Fibroblast of the aortic adventitia (primary cell): ENCODE results near the gene GPR42. TPM values are rescaled to one million over a fixed set of nuclear protein-coding genes. Genes with fewer than 3 reads are reported as not detected.

Experiments used
- DNase-seq: peaks from one replicate; pipeline ENCODE4 v3.0.0-alpha.2; 2010; ENCODE audit warnings: low read depth
- H3K4me3 ChIP-seq: 2 replicates; pipeline ENCODE4 v1.5.1; 2011; ENCODE audit warnings: low read depth, mild to moderate bottlenecking, control low read depth, low read length, moderate library complexity
- small RNA-seq: library from RNA; depleted of rRNA; stranded (forward); fragments of <200 nt; gene quantifications from one replicate; pipeline ENCODE3, GENCODE V24; 2012
- total RNA-seq: library from RNA; depleted of rRNA; stranded (reverse); fragments of >200 nt; gene quantifications from 2 replicates; pipeline ENCODE4 v1.2.3, GENCODE V29; 2012; ENCODE audit warnings: low replicate concordance
- TF ChIP-seq, protein P1 (sequence below): IDR thresholded peaks from 2 replicates; pipeline ENCODE4 v1.5.1; 2011; ENCODE audit warnings: mild to moderate bottlenecking, low read length, control low read depth, inconsistent platforms; ENCODE audit not compliant: insufficient read depth

GPR42 gene
- total RNA-seq, 1 donor: not detected

DNA sequence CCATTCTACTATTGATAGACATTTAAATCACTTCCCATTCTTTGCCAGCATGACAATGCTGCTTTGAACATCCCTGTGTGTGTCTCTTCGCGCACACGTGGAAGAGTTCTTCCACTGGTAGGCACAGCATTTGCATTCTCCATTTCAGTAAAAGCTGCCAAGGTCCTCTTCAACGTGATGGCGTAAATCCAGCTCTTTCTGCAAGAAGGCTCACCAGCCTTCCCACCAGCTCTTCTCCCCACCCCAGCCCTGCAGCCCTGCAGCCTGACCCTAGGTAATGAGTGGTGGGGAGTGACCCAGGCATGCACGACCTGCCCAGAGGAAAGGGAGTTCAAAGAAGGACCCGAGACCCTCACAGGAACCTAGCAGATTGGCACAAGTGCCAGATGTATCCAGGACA lies 45.5 kb downstream of the GPR42 start:
- DNase-seq: no peak
- H3K4me3 ChIP-seq: no peak overlapping the region
- TF ChIP-seq, protein P1, sequence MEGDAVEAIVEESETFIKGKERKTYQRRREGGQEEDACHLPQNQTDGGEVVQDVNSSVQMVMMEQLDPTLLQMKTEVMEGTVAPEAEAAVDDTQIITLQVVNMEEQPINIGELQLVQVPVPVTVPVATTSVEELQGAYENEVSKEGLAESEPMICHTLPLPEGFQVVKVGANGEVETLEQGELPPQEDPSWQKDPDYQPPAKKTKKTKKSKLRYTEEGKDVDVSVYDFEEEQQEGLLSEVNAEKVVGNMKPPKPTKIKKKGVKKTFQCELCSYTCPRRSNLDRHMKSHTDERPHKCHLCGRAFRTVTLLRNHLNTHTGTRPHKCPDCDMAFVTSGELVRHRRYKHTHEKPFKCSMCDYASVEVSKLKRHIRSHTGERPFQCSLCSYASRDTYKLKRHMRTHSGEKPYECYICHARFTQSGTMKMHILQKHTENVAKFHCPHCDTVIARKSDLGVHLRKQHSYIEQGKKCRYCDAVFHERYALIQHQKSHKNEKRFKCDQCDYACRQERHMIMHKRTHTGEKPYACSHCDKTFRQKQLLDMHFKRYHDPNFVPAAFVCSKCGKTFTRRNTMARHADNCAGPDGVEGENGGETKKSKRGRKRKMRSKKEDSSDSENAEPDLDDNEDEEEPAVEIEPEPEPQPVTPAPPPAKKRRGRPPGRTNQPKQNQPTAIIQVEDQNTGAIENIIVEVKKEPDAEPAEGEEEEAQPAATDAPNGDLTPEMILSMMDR: no peak

DNA sequence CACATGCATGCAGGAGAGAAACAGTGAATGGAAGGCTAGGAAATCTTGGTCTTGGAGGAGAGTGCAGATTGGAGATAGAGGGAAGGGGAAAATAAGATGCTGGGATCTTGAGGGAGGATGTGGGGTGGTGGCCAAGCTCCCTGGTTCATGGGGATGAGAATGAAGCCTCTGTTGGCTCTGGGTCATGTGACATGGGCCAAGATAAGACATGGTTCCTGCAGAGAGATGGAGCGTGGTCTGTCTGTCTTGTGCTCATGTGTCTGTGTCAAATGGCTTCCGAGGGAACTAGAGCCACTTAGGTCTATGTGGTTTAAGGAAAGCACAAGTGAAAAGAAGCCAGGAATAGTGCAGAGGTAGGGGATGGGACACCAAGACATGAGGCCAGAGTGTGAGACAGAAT lies 46.4 kb downstream of the GPR42 start:
- TF ChIP-seq, protein P1: no peak
- DNase-seq: no peak
- no peak overlapping the region for H3K4me3 ChIP-seq

DNA sequence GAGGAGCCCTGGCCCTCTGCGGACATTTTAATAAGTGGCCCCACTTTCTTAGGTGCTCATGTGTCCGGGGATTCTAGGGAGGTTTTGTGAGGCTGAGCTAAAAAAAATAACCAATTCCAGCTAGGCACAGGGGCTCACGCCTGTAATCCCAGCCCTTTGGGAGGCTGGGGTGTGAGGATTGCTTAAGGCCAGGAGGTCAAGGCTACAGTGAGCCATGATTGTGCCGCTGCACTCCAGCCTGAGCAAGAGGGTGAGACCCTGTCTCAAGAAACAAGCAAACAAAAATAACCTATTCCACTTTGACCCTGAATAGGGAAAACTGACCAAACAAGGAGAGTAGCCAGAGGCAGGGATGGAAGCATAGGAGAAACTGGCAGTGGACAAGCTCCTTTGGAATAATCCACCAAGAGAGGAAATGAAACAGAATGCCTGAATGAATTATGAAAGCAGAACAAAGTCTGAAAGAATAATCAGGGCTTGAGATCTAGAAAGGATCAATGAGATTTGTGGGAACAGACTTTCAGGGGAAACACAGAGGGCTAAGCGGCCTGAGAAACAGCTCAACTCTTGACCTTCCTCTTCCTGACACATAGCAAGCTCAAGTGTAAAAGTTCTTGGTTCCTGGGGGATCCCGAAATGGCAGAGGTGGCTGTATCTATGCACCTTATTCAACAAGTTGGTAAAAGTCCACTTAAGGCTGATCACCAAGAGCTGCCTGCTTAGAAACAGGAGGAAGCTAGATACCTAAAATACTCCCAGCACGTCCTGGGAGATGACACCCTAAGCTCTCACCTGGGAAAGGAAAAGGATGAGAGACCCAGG lies 47.1 kb downstream of the GPR42 start:
- no peak for DNase-seq
- H3K4me3 ChIP-seq: no peak overlapping the region
- TF ChIP-seq, protein P1: no peak

DNA sequence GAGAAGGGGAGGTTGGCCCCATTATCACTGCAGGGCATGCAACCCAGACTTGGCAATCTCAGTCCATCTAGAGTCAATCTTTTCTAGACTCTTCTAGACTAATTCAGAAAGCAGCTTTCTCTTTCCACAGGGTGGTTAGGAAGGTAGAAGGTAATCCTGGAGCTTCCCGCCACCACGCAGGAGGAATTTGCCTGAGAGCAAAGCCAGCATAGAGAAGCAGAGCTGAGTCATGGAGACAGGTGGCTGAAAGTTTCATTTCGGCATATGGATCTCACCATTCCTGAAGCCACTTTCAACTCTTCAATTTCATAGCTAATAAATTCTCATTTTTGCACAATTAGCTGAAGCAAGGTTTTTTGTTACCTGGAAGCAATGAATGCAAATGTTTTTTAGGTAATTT lies 48.2 kb downstream of the GPR42 start:
- H3K4me3 ChIP-seq: no peak overlapping the region
- TF ChIP-seq, protein P1: no peak
- DNase-seq: no peak

DNA sequence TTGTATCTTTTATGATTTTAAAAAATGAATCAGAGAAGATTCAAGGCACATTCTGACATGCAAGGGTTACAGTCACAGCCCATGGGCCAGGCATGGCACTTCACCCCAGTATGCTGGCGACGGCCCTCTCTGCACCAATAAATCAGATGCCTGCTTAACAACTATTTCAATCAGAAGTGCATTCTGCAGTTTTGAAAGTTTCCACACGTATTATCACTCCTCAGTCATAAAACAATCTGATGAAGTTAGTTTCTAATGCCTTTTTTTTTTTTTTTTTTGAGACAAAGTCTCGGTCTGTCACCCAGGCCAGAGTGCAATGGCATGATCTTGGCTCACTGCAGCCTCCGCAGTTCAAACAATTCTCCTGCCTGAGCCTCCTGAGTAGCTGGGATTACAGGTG lies 48.9 kb downstream of the GPR42 start:
- H3K4me3 ChIP-seq: no peak overlapping the region
- no peak for DNase-seq
- TF ChIP-seq, protein P1: no peak

DNA sequence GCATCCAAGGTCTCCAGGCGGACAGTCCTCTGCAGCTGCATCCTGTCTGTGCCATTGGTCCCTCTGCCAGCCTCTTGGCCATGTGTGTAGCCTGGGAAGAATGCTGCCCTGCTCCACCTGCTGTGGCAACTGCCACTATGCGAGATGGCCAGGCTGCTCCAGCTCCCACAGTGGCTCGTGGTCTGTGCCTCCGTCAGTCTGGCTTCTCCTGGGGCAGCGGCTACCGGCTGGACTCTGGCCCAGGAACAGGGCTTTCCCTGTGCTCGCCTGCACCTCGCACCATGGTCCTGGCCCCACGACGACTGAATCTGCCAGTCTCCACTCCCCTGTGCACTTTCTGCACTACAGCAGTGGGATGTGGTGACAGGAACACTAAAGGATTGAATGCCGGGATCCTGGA lies 50.5 kb downstream of the GPR42 start:
- H3K4me3 ChIP-seq: no peak overlapping the region
- no peak for DNase-seq
- TF ChIP-seq, protein P1: no peak

Small RNAs within 50 kb of the gene (small RNA-seq; reads per million reads assigned to genes)
- not detected for gene RN7SL491P

Other genes with a start within 250 kb of the GPR42 start
- gene LGI4, start 236.0 kb upstream of the GPR42 start, total RNA-seq: 0.09 and 3.7 TPM in 2 replicates
- gene FXYD1, start 232.2 kb upstream of the GPR42 start, total RNA-seq: 2.5 and 6.5 TPM in 2 replicates
- gene FXYD7, start 227.8 kb upstream of the GPR42 start, total RNA-seq: not detected in 2 replicates
- gene FXYD5, start 216.3 kb upstream of the GPR42 start, total RNA-seq: 11.5 and 59.8 TPM in 2 replicates
- gene FAM187B, start 142.3 kb upstream of the GPR42 start, total RNA-seq: not detected in 2 replicates
- gene LSR, start 122.1 kb upstream of the GPR42 start, total RNA-seq: 0.54 TPM in 1 of 2 replicates, not detected in the other
- gene USF2, start 102.1 kb upstream of the GPR42 start, total RNA-seq: 51.6 and 72.9 TPM in 2 replicates
- not detected in 2 replicates for gene HAMP, start 88.5 kb upstream of the GPR42 start, total RNA-seq
- gene MAG, start 78.9 kb upstream of the GPR42 start, total RNA-seq: not detected in 2 replicates
- gene CD22, start 41.9 kb upstream of the GPR42 start, total RNA-seq: not detected in 2 replicates
- gene FFAR1, start 23.2 kb upstream of the GPR42 start, total RNA-seq: not detected in 2 replicates
- gene FFAR3, start 12.6 kb upstream of the GPR42 start, total RNA-seq: not detected in 2 replicates
- not detected in 2 replicates for gene FFAR2, start 77.2 kb downstream of the GPR42 start, total RNA-seq
- not detected in 2 replicates for gene KRTDAP, start 119.4 kb downstream of the GPR42 start, total RNA-seq
- gene DMKN, start 142.6 kb downstream of the GPR42 start, total RNA-seq: 11.4 and 63.0 TPM in 2 replicates
- 4.1 and 13.2 TPM in 2 replicates for gene SBSN, start 157.2 kb downstream of the GPR42 start, total RNA-seq
- not detected in 2 replicates for gene GAPDHS, start 162.4 kb downstream of the GPR42 start, total RNA-seq
- gene TMEM147, start 174.6 kb downstream of the GPR42 start, total RNA-seq: 25.0 and 63.7 TPM in 2 replicates
- not detected in 2 replicates for gene ATP4A, start 192.6 kb downstream of the GPR42 start, total RNA-seq
- not detected in 2 replicates for gene PMIS2, start 215.1 kb downstream of the GPR42 start, total RNA-seq
- gene HAUS5, start 241.7 kb downstream of the GPR42 start, total RNA-seq: 5.7 and 9.9 TPM in 2 replicates